Measurements from ENCODE around the gene ELAC2.

Gene ELAC2

DNA sequence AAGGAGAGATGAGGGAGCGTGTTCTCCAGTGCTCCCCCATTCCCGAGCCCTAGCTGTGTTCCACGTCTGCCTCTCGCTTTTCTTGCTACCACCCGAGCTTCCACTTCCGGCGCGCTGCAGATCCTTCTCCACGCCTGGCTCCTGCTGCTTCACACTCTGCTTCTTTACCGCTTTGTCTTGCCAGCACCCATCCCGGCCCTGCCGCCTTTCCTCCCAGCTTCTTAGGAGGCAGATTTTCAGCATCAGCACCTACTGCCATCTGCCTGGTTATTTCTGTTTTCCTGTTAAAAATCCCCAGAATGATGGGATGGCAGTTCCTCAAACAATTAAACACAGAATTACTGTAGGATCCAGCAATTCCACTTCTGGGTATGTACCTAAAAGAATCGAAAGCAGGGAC lies 64.7 kb downstream of the ELAC2 start:
- DNase-seq (ENCODE audit: low spot score) = no peak

DNA sequence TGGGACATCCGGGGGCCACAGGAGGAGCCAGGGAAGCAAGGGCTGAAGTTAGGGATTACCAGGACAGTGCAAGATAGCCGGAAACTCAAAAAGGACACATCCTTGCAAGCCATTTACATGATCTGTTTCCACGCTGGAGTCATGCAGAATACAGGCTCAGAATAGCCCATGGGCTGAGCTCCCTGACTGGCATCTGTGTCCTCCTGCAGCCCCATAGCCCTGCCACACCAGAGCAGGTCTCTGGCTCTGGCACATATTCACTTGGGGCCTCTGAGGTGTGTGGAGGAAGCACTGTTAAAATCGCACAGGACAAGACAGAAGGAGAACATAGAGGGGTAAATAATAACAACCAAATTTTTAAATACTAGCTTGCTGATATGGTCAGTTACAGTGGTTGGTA lies 65.8 kb downstream of the ELAC2 start:
- no peak for DNase-seq (ENCODE audit: low spot score)

DNA sequence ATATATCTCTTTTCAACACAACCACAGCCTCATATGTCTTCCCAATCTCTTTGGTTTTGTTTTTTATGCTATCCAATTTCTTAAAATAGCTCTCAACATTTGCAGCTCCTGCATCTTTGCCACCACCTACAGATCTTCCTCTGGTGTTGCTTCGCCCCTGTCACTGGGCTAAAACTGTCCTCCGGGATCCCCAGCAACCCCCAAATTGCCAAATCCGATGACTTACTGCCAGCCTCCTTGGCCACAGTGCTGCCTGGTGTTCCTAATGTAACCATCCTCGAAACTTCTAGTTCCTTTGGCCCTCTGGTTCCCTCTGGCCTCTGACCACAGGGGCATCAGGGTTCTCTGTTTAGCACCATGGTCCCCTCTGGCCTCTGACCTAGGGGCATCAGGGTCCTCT lies 70.8 kb downstream of the ELAC2 start:
- no peak for DNase-seq (ENCODE audit: low spot score)
